Glutamatergic neuron (in vitro differentiated cells): ENCODE results near the gene B4GALNT4. TPM values are rescaled to one million over a fixed set of nuclear protein-coding genes. Genes with fewer than 3 reads are reported as not detected.
"Not testable (repeated sequence)": the region's sequence is repeated elsewhere in the genome, so short reads cannot be mapped to it uniquely, and the experiment has no call there.

ENCODE experiments used
- DNase-seq: peaks from one replicate; pipeline ENCODE4 v3.0.0; 2022
- H3K27ac Mint-ChIP-seq: one replicate; pipeline ENCODE4 v1.8.0; 2020; ENCODE audit warnings: mild to moderate bottlenecking, mixed read lengths, inconsistent platforms; ENCODE audit not compliant: unreplicated experiment
- H3K27me3 Mint-ChIP-seq: one replicate; pipeline ENCODE4 v1.8.0; 2020; ENCODE audit warnings: mild to moderate bottlenecking, moderate library complexity, mixed read lengths, inconsistent platforms; ENCODE audit not compliant: unreplicated experiment
- H3K36me3 Mint-ChIP-seq: one replicate; pipeline ENCODE4 v1.8.0; 2020; ENCODE audit warnings: mild to moderate bottlenecking, mixed read lengths, inconsistent platforms; ENCODE audit not compliant: unreplicated experiment
- H3K4me1 Mint-ChIP-seq: one replicate; pipeline ENCODE4 v1.8.0; 2020; ENCODE audit warnings: mild to moderate bottlenecking, low read depth, mixed read lengths, inconsistent platforms; ENCODE audit not compliant: unreplicated experiment
- H3K4me3 Mint-ChIP-seq: one replicate; pipeline ENCODE4 v1.8.0; 2020; ENCODE audit warnings: mild to moderate bottlenecking, mixed read lengths, inconsistent platforms; ENCODE audit not compliant: unreplicated experiment
- H3K9me3 Mint-ChIP-seq: one replicate; pipeline ENCODE4 v1.8.0; 2020; ENCODE audit warnings: mild to moderate bottlenecking, moderate library complexity, mixed read lengths, inconsistent platforms; ENCODE audit not compliant: unreplicated experiment
- total RNA-seq: library from RNA; stranded (reverse); fragmentation: NEBNext Ultra II Directional; extraction: Animal tissue kit (Norgen Biotek cat#: 25700); gene quantifications from one replicate; pipeline ENCODE4 v1.2.1, GENCODE V29; 2021; ENCODE audit not compliant: unreplicated experiment
- TF ChIP-seq, protein P1 (sequence below): fragments of 200-600 bp; sonication (generic); IDR thresholded peaks from one replicate; pipeline ENCODE4 v1.5.0; 2021; ENCODE audit not compliant: partially characterized antibody, unreplicated experiment

The B4GALNT4 gene
- total RNA-seq, 1 donor from 2014 or later, result 418 TPM

DNA sequence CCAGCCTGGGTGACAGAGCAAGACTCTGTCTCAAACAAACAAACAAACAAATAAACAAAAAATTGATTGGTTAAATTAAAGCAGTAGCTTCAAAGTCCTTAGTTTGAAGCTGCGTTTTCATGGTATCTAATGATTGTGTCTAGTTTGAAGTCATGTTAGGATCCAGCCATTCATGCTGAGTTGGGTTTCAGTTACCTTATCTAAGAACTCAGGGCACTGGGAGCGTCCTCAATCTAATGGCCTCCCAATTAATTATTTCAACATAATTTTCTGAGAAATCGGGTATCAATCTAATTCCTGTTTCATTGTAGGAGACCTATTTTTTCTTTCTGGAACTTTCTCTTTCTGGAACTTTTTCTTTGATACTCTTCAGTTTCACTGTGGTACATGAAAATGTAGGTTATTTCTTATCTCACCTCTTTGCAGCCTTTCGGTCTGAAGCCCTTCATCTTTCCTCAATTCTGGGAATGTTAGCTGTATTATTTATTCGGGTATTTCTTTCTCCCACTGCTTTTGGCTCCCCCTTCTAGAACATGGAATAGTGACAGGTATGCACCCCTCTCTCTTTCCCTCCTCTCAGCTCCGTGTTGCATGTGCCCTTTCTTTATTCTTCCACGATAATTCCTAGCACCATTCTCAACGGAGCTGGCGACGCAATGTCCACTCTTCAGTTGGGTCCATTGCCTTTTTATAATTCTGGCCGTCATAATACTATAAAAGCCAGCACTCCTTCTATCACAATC, 24.3 kb upstream of the B4GALNT4 start:
- Mint-ChIP-seq H3K4me3 (no peak overlapping the region), H3K4me1 (peaks cover 2% of the 10 kb centered on the region), H3K27ac (no peak overlapping the region), H3K9me3 (no peaks in the 10 kb centered on the region), H3K36me3 (no peaks in the 10 kb centered on the region), H3K27me3 (peaks cover 1% of the 10 kb centered on the region)
- TF ChIP-seq, protein P1, sequence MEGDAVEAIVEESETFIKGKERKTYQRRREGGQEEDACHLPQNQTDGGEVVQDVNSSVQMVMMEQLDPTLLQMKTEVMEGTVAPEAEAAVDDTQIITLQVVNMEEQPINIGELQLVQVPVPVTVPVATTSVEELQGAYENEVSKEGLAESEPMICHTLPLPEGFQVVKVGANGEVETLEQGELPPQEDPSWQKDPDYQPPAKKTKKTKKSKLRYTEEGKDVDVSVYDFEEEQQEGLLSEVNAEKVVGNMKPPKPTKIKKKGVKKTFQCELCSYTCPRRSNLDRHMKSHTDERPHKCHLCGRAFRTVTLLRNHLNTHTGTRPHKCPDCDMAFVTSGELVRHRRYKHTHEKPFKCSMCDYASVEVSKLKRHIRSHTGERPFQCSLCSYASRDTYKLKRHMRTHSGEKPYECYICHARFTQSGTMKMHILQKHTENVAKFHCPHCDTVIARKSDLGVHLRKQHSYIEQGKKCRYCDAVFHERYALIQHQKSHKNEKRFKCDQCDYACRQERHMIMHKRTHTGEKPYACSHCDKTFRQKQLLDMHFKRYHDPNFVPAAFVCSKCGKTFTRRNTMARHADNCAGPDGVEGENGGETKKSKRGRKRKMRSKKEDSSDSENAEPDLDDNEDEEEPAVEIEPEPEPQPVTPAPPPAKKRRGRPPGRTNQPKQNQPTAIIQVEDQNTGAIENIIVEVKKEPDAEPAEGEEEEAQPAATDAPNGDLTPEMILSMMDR, result no peak
- DNase-seq, result no peak

DNA sequence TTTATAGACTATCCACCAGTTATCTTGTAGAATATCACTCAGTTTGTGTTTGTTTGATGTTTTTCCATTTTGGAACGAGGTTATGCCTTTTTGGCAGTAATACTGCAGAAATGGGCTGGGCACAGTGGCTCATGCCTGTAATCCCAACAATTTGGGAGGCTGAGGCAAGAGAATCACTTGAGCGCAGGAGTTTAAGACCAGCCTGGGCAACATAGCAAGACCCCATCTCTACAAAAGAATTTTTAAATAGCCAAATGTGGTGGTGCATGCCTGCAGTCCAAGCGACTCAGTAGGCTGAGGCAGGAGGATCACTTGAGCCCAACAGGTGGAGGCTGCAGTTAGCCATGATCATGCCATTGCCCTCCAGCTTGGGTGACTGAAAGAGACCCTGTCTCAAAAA, 22.8 kb upstream of the B4GALNT4 start:
- H3K27me3 Mint-ChIP-seq, result peaks cover 1% of the 10 kb centered on the region
- TF ChIP-seq, protein P1, result no peak
- no peak overlapping the region for H3K4me3 Mint-ChIP-seq
- H3K36me3 Mint-ChIP-seq, result no peaks in the 10 kb centered on the region
- no peak for DNase-seq
- no peaks in the 10 kb centered on the region for H3K4me1 Mint-ChIP-seq
- no peaks in the 10 kb centered on the region for H3K9me3 Mint-ChIP-seq
- H3K27ac Mint-ChIP-seq, result no peak overlapping the region

DNA sequence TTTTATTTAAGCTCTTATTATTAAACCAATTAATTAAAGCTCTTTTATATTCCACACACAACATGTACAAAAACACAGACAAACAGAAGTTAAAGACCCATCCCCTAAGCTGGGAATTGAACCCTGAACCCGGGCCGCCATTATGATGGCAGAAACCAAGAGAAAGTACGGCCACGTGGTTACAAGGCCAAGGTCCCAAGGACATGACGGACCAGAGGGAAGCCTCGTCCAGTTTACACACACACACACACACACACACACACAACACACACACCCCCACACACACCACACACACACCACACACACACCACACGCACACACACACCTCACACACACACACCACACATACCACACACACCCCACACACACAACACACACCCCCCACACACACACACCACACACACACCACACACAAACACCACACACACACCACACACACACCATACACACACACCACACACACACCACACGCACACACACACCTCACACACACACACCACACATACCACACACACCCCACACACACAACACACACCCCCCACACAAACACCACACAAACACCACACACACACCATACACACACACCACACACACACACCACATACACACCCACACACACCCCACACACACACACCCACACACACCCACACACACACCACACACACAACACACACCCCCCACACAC, 19.9 kb upstream of the B4GALNT4 start:
- H3K9me3 Mint-ChIP-seq, DNase-seq, H3K27me3 Mint-ChIP-seq, H3K4me3 Mint-ChIP-seq, H3K4me1 Mint-ChIP-seq, H3K36me3 Mint-ChIP-seq, H3K27ac Mint-ChIP-seq: not testable (repeated sequence)

DNA sequence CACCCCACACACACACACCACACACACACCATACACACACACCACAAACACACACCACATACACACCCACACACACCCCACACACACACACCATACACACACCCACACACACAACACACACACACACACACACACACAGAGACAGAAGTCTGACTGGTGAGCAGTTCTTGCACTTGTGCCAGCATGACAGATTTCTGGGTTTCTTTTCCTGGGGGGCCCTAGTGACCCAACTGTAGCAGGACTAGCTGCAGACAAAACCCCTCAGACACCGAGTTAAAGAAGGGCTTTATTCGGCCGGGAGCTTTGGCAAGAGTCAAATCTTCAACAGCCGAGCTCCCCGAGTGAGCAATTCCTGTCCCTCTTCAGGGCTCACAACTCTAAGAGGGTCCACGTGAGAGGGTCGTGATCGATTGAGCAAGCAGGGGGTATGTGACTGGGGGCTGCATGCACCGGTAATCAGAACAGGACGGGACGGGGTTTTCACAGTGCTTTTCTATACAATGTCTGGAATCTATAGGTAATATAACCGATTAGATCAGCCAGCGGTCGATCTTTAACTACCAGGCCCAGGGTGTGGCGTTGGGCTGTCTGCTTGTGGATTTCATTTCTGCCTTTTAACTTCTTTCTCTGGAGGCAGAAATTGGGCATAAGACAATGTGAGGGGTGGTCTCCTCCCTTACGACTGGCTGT, 19.1 kb upstream of the B4GALNT4 start:
- not testable (repeated sequence) for DNase-seq, H3K27ac Mint-ChIP-seq, H3K9me3 Mint-ChIP-seq, H3K4me1 Mint-ChIP-seq, H3K27me3 Mint-ChIP-seq, H3K4me3 Mint-ChIP-seq, H3K36me3 Mint-ChIP-seq

DNA sequence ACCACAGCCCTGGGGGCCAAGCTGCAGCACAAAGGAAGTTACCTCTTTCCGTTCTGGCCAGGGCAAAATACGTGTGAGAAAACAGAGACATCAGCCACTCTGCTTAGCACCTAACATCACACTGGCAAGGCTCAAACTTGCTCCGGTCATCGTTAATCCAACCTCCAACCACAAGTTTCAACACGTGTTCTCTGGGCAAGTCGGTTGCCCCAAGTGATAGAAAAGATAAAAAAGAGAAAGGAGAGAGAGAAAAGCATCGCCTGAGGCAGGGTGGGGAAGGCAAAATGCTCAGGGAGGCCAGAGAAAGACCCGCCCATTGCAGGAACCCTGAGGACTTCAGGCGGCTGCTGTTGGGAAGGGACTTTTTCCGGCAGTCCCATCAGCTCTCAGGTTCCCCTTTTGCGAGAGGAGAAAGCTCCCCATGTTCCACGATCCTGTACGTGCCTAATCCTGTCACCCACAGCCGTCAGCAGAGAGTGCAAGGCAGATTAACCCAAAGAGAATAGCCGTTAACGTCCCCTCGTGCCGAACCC, 18.5 kb upstream of the B4GALNT4 start:
- TF ChIP-seq, protein P1, result no peak
- no peak for DNase-seq
- peaks cover 3% of the 10 kb centered on the region for H3K27me3 Mint-ChIP-seq
- peaks cover 6% of the 10 kb centered on the region for H3K9me3 Mint-ChIP-seq
- H3K27ac Mint-ChIP-seq, result no peak overlapping the region
- no peak overlapping the region for H3K4me3 Mint-ChIP-seq
- no peaks in the 10 kb centered on the region for H3K36me3 Mint-ChIP-seq
- H3K4me1 Mint-ChIP-seq, result no peaks in the 10 kb centered on the region
